SK-N-SH (cell line): ENCODE results near the gene DIAPH1. TPM values are rescaled to one million over a fixed set of nuclear protein-coding genes. Genes with fewer than 3 reads are reported as not detected.

Experiments
- CTCF ChIA-PET: fragments of 300-600, 350-600 bp; formaldehyde crosslinking; extraction: SDS; loops from one replicate; lab custom pipeline; 2021; lab: Yijun Ruan, JAX
- POLR2A ChIA-PET: fragments of 350-600 bp; sonication (Branson Sonifier 250); formaldehyde crosslinking; extraction: SDS; loops from one replicate; lab custom pipeline; 2020; ENCODE audit warnings: antibody characterized with exemption, inconsistent platforms; lab: Yijun Ruan, JAX
- DNase-seq: peaks from one replicate; pipeline ENCODE4 v3.0.0; 2012
- H2AFZ ChIP-seq: fragments of 200-600 bp; sonication (generic); 2 replicates; pipeline ENCODE4 v1.8.1; 2016; ENCODE audit warnings: antibody characterized with exemption, mild to moderate bottlenecking, low read depth
- H3F3A ChIP-seq: fragments of 200-600 bp; sonication (generic); replicated peaks from 2 replicates; pipeline ENCODE3; 2016; ENCODE audit warnings: antibody characterized with exemption, mild to moderate bottlenecking; ENCODE audit not compliant: insufficient read depth
- H3K27ac ChIP-seq, 2 experiments: fragments of 200-500 bp in 1 of 2; fragments of 200-600 bp in 1 of 2; sonication (Bioruptor generic) in 1 of 2; sonication (generic), shearing (Covaris generic) in 1 of 2; 2 replicates each; pipeline versions ENCODE4 v1.5.1 to v1.6.1; 2014 to 2016; ENCODE audit warnings: low read depth in 2 of 2, inconsistent platforms in 1 of 2, low read length in 1 of 2, mild to moderate bottlenecking in 1 of 2, mixed read lengths in 1 of 2
- H3K27me3 ChIP-seq: fragments of 200-600 bp; sonication (generic), shearing (Covaris generic); 2 replicates; pipeline ENCODE4 v1.6.1; 2016; ENCODE audit warnings: mixed run types; ENCODE audit not compliant: insufficient read depth
- H3K36me3 ChIP-seq, 2 experiments: fragments of 200-500 bp in 1 of 2; fragments of 200-600 bp in 1 of 2; sonication (Bioruptor generic) in 1 of 2; sonication (generic) in 1 of 2; replicated peaks in 1 of 2; 2 replicates each; pipeline versions ENCODE3 to v1.5.1; 2014 to 2016; ENCODE audit warnings: low read length in 1 of 2, mild to moderate bottlenecking in 1 of 2; ENCODE audit not compliant: insufficient read depth in 2 of 2, control insufficient read depth in 1 of 2
- H3K4me1 ChIP-seq, 2 experiments: fragments of 200-500 bp in 1 of 2; fragments of 200-600 bp in 1 of 2; sonication (Bioruptor generic) in 1 of 2; sonication (generic), shearing (Covaris generic) in 1 of 2; 2 replicates each; pipeline versions ENCODE4 v1.5.1 to v1.6.1; 2014 to 2016; ENCODE audit warnings: low read depth in 1 of 2, low read length in 1 of 2, mixed run types in 1 of 2; ENCODE audit not compliant: insufficient read depth in 2 of 2, control insufficient read depth in 1 of 2
- H3K4me2 ChIP-seq: fragments of 200-600 bp; sonication (generic), shearing (Covaris generic); 2 replicates; pipeline ENCODE4 v1.6.1; 2017; ENCODE audit warnings: mixed run types
- H3K4me3 ChIP-seq, 2 experiments: fragments of 200-500 bp in 1 of 2; fragments of 200-600 bp in 1 of 2; sonication (Bioruptor generic) in 1 of 2; sonication (generic), shearing (Covaris generic) in 1 of 2; 2 replicates each; pipeline versions ENCODE4 v1.5.1 to v1.8.1; 2014 to 2016; ENCODE audit warnings: low read depth in 2 of 2, inconsistent platforms in 1 of 2, low read length in 1 of 2, mild to moderate bottlenecking in 1 of 2, mixed read lengths in 1 of 2, moderate library complexity in 1 of 2
- H3K79me2 ChIP-seq: fragments of 200-600 bp; sonication (generic); 2 replicates; pipeline ENCODE4 v1.8.1; 2017; ENCODE audit warnings: mild to moderate bottlenecking; ENCODE audit not compliant: insufficient read depth
- H3K9ac ChIP-seq: fragments of 200-600 bp; sonication (generic); 2 replicates; pipeline ENCODE4 v1.6.1; 2017; ENCODE audit warnings: mixed run types
- H3K9me2 ChIP-seq: fragments of 200-600 bp; sonication (generic); 2 replicates; pipeline ENCODE4 v1.6.1; 2017; ENCODE audit warnings: mixed run types
- H3K9me3 ChIP-seq: fragments of 200-600 bp; sonication (generic); 2 replicates; pipeline ENCODE4 v1.6.1; 2017; ENCODE audit warnings: mixed run types, mild to moderate bottlenecking, moderate library complexity
- H4K20me1 ChIP-seq: fragments of 200-600 bp; sonication (generic); 2 replicates; pipeline ENCODE4 v1.6.1; 2017; ENCODE audit warnings: mild to moderate bottlenecking, mixed run types; ENCODE audit not compliant: insufficient read depth
- FOSL2 ChIP-seq: IDR thresholded peaks from 2 replicates; pipeline ENCODE4 v1.4.0; 2012; ENCODE audit warnings: low read depth, mild to moderate bottlenecking, moderate library complexity, borderline replicate concordance
- FOXJ3 ChIP-seq: sonication (generic); formaldehyde crosslinking; IDR thresholded peaks from 2 replicates; pipeline ENCODE4 v1.5.1; 2020; ENCODE audit warnings: mild to moderate bottlenecking, missing genetic modification reagents
- FOXM1 ChIP-seq: IDR thresholded peaks from 2 replicates; pipeline ENCODE4 v1.4.0; 2012; ENCODE audit warnings: low read depth, mild to moderate bottlenecking
- GABPA ChIP-seq: IDR thresholded peaks from 2 replicates; pipeline ENCODE4 v1.4.0; 2012; ENCODE audit warnings: low read depth, mild to moderate bottlenecking
- MEF2A ChIP-seq: IDR thresholded peaks from 2 replicates; pipeline ENCODE4 v1.4.0; 2012; ENCODE audit warnings: low read depth, borderline replicate concordance
- NFIC ChIP-seq: IDR thresholded peaks from 2 replicates; pipeline ENCODE4 v1.4.0; 2012; ENCODE audit warnings: borderline replicate concordance
- NRF1 ChIP-seq: IDR thresholded peaks from 2 replicates; pipeline ENCODE4 v1.6.1; 2012; ENCODE audit warnings: low read depth, mild to moderate bottlenecking, low read length
- RCOR1 ChIP-seq: fragments of 150-350 bp; IDR thresholded peaks from 2 replicates; pipeline ENCODE4 v1.6.1; 2017; ENCODE audit warnings: antibody characterized with exemption, low read length
- REST ChIP-seq: IDR thresholded peaks from 2 replicates; pipeline ENCODE4 v1.6.1; 2012; ENCODE audit warnings: mild to moderate bottlenecking, low read depth, low read length, moderate library complexity
- SIN3A ChIP-seq: IDR thresholded peaks from 2 replicates; pipeline ENCODE4 v1.6.1; 2012; ENCODE audit warnings: low read depth, mild to moderate bottlenecking, low read length, moderate library complexity, borderline replicate concordance
- USF1 ChIP-seq: IDR thresholded peaks from 2 replicates; pipeline ENCODE4 v1.4.0; 2012; ENCODE audit warnings: low read depth, borderline replicate concordance
- USF2 ChIP-seq: fragments of 150-350 bp; IDR thresholded peaks from 2 replicates; pipeline ENCODE4 v1.6.1; 2017; ENCODE audit warnings: antibody characterized with exemption, low read length, low read depth, borderline replicate concordance
- WGBS: methylation state at CpG from one replicate; pipeline ENCODE4 v1.1.6; 2017; ENCODE audit warnings: low lambda C conversion rate; 5-methylcytosine and 5-hydroxymethylcytosine counted together
- polyA plus RNA-seq, 3 experiments: library from polyadenylated mRNA; depleted of rRNA; stranded (reverse); fragments of >200 nt; gene quantifications; 2 replicates each; pipeline ENCODE4 v1.2.3, GENCODE V29; 2012
- TF ChIP-seq, protein P1 (sequence below): fragments of 150-350 bp; IDR thresholded peaks from 2 replicates; pipeline ENCODE4 v1.6.1; 2016; ENCODE audit warnings: mild to moderate bottlenecking, low read depth, low read length
- TF ChIP-seq, protein P2 (sequence below): IDR thresholded peaks from 2 replicates; pipeline ENCODE4 v1.4.0; 2012; ENCODE audit warnings: low read depth
- TF ChIP-seq, protein P3 (sequence below): fragments of 200-600 bp; sonication (generic); IDR thresholded peaks from 2 replicates; pipeline ENCODE4 v1.6.1; 2017; ENCODE audit warnings: antibody characterized with exemption, mild to moderate bottlenecking, moderate library complexity

DIAPH1 gene
- polyA plus RNA-seq, 1 of the 3 experiments (the other 2 are of a cell fraction) = 30.4 TPM

GRCh38 chr5:141649972-141650371, 31.2 kb upstream of the DIAPH1 start (continued):
- TF ChIP-seq NRF1 (no peak), USF2 (no peak)

DNA sequence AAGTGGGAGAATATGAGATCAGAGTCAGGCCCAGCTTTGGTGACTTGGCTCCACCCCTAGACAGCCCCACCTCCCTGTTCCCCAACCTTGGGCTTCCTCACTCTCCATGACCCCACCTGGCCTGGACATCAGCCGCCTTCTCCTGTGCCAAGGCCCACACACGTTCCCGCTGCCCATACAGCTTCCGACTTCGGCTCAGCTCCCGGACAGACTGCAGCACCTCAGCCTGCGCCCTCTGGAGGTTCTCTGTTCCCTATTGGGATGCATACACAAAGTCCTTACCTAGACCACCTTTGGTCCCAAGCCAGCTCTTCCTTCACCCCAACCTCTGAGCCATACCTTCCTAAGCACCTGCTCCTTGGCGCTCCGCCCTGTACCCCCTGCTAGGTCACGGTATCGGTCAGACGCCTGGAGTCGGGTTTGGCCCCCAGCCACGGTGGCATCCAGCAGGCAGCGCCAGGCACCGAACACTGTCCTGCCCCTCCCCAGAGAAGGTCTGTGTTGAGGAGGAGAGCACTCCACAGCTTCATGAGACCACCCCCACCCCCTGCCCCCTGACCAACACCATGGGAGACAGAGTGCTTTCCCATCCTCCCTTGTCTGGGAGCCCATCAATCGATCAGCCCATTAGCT, 30.4 kb upstream of the DIAPH1 start:
- Histone ChIP-seq H3K36me3 (peaks cover 8 to 41% of the 10 kb centered on the region in 2 experiments), H3K27ac (no peak overlapping the region), H3K9me3 (no peaks in the 10 kb centered on the region), H3K9me2 (no peaks in the 10 kb centered on the region), H3F3A (peaks cover 6% of the 10 kb centered on the region), H4K20me1 (no peaks in the 10 kb centered on the region), H2AFZ (no peak overlapping the region), H3K4me1 (peaks cover 0 to 15% of the 10 kb centered on the region in 2 experiments; a peak in 1 of 4 replicates), H3K79me2 (peaks cover 14% of the 10 kb centered on the region), H3K4me3 (no peak overlapping the region)
- no peak for DNase-seq
- ChIA-PET POLR2A (interaction anchor here (3.7 kb wide), 1 partner anchor 12 kb away, joined by 18 read pairs; the partner anchor contains the start of genes HDAC3 and RELL2), CTCF (interaction anchor here (1.4 to 2.7 kb wide), 6 partner anchors 12 to 312 kb away, joined by 5 to 13 read pairs (median 8); partner anchors contain the start of gene DIAPH1)
- whole genome bisulfite sequencing = 97% methylated on average over 15 of the region's 17 CpGs
- TF ChIP-seq RCOR1 = no peak
- TF ChIP-seq USF1 = no peak
- TF ChIP-seq, protein P1, sequence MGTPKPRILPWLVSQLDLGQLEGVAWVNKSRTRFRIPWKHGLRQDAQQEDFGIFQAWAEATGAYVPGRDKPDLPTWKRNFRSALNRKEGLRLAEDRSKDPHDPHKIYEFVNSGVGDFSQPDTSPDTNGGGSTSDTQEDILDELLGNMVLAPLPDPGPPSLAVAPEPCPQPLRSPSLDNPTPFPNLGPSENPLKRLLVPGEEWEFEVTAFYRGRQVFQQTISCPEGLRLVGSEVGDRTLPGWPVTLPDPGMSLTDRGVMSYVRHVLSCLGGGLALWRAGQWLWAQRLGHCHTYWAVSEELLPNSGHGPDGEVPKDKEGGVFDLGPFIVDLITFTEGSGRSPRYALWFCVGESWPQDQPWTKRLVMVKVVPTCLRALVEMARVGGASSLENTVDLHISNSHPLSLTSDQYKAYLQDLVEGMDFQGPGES = no peak
- no peak for TF ChIP-seq MEF2A
- TF ChIP-seq SIN3A = no peak
- no peak for TF ChIP-seq FOXJ3 (CRISPR knock-in tag)
- no peak for TF ChIP-seq NFIC
- TF ChIP-seq FOSL2 = no peak
- TF ChIP-seq GABPA = no peak
- TF ChIP-seq, all 33 proteins: peak for 0
- no peak overlapping the region for H3K9ac ChIP-seq
- H3K4me2 ChIP-seq = no peak overlapping the region
- no peaks in the 10 kb centered on the region for H3K27me3 ChIP-seq

DNA sequence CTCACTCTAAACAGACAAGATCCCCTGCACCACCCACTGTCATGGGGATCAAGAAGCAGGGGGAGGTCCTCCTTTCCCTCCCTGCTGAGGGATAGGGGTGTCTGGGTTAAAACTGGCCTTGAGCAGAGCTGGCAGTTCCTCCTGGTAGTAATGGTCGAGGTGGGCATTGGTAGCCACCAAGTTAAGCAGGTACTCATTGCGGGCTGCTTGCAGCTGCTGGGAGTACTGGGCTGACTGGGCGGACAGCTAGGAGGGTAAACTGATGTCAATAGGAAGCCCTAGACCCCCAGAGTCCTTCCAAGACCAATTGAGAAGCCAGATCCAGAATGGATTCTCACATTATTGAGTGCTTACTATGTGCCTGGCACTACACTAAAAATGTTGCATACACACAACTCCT, 29.1 kb upstream of the DIAPH1 start:
- Histone ChIP-seq H2AFZ (no peak overlapping the region), H3K4me3 (no peak overlapping the region), H3K27ac (no peak overlapping the region), H3F3A (peaks cover 7% of the 10 kb centered on the region), H4K20me1 (no peaks in the 10 kb centered on the region), H3K4me2 (no peak overlapping the region), H3K36me3 (peaks cover 12 to 37% of the 10 kb centered on the region in 2 experiments), H3K4me1 (peaks cover 0 to 15% of the 10 kb centered on the region in 2 experiments; a peak in 1 of 4 replicates), H3K27me3 (no peaks in the 10 kb centered on the region), H3K9ac (no peak overlapping the region), H3K9me2 (no peaks in the 10 kb centered on the region), H3K79me2 (peaks cover 14% of the 10 kb centered on the region), H3K9me3 (no peaks in the 10 kb centered on the region)
- ChIA-PET CTCF (interaction anchor here (0.9 to 19.7 kb wide), 9 partner anchors 10 to 320 kb away, joined by 3 to 207 read pairs (median 8); partner anchors contain the start of gene DIAPH1), POLR2A (interaction anchor here (3.7 kb wide), 1 partner anchor 11 kb away, joined by 18 read pairs; the partner anchor contains the start of genes HDAC3 and RELL2)
- DNase-seq = no peak
- WGBS = 78% methylated on average over 3 of the region's 3 CpGs
- TF ChIP-seq FOXM1 (no peak), NRF1 (no peak), REST (no peak)
- TF ChIP-seq, protein P2, sequence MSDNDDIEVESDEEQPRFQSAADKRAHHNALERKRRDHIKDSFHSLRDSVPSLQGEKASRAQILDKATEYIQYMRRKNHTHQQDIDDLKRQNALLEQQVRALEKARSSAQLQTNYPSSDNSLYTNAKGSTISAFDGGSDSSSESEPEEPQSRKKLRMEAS = no peak
- TF ChIP-seq, protein P3, sequence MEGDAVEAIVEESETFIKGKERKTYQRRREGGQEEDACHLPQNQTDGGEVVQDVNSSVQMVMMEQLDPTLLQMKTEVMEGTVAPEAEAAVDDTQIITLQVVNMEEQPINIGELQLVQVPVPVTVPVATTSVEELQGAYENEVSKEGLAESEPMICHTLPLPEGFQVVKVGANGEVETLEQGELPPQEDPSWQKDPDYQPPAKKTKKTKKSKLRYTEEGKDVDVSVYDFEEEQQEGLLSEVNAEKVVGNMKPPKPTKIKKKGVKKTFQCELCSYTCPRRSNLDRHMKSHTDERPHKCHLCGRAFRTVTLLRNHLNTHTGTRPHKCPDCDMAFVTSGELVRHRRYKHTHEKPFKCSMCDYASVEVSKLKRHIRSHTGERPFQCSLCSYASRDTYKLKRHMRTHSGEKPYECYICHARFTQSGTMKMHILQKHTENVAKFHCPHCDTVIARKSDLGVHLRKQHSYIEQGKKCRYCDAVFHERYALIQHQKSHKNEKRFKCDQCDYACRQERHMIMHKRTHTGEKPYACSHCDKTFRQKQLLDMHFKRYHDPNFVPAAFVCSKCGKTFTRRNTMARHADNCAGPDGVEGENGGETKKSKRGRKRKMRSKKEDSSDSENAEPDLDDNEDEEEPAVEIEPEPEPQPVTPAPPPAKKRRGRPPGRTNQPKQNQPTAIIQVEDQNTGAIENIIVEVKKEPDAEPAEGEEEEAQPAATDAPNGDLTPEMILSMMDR = no peak
